GM19025 (cell line): ENCODE data around the gene FGFR2.
"Not testable (repeated sequence)": the region's sequence is repeated elsewhere in the genome, so short reads cannot be mapped to it uniquely, and the experiment has no call there.

Experiments
- ATAC-seq: cut with Tn5 transposase; IDR thresholded peaks from one replicate; pipeline ENCODE4 v1.9.1; 2021; ENCODE audit warnings: mild to moderate bottlenecking, low read depth, moderate library complexity; ENCODE audit not compliant: unreplicated experiment

The FGFR2 gene

GRCh38 chr10:121558238-121558637 is 40.0 kb downstream of the FGFR2 start:
- ATAC-seq: no peak

GRCh38 chr10:121556918-121557573 is 41.2 kb downstream of the FGFR2 start:
- ATAC-seq: no peak

DNA sequence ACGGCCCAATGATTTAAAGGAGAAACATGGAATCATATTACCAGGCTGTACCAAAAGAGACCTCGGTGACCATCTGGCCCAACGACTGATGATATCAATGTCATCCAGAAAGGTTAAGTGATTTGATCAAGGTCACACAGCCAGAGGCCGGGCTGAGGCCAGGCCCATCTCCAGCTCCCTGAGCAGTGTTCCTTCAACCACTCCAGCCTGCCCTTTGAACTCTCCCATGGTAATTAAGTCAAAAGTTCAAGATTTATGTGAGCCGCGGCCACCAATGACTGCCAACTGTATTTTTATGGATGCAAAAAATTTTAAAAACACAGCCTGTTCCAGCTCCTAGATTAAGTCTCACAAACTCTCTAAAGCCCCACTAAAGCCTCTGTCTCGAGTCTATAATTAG is 41.8 kb downstream of the FGFR2 start:
- ATAC-seq: no peak

DNA sequence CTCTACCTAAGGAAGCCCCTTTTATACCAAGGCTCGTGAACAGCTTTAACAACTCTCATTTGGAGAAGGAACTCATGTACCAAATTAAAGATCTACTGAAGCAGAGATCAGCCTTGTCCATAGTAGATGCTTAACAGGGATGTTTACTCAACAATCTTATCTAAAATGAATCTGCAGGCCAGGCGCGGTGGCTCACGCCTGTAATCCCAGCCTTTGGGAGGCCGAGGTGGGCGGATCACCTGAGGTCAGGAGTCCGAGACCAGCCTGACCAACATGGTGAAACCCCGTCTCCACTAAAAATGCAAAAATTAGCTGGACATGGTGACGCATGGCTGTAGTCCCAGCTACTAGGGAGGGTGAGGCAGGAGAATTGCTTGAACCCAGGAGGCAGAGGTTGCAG is 43.3 kb downstream of the FGFR2 start:
- ATAC-seq: not testable (repeated sequence)

- ATAC-seq: no peak
Observed at GRCh38 chr10:121553511-121554264, 44.6 kb downstream of the FGFR2 start.

DNA sequence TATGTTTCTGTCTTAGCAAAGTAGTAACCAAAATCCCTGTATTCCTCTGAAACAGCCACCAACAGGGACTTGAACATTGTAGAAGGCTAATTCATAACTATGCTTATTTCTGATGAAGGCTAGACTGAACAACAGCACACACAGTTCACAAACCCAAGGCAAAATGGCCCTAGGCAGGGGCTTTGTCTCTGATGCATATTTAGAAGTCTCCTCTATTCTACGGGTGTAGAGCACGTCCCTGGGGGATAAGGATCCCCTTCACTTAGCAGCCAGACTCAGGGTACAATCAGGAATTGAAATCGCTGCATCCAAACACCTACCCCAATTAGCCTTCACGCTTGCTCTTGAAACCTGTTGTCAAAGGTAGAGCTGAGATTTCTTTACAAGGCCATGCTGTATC is 45.5 kb downstream of the FGFR2 start:
- no peak for ATAC-seq

- no peak for ATAC-seq
Observed at GRCh38 chr10:121551210-121551885, 46.9 kb downstream of the FGFR2 start.

- ATAC-seq: no peak
Observed at GRCh38 chr10:121544301-121544869, 53.9 kb downstream of the FGFR2 start.

DNA sequence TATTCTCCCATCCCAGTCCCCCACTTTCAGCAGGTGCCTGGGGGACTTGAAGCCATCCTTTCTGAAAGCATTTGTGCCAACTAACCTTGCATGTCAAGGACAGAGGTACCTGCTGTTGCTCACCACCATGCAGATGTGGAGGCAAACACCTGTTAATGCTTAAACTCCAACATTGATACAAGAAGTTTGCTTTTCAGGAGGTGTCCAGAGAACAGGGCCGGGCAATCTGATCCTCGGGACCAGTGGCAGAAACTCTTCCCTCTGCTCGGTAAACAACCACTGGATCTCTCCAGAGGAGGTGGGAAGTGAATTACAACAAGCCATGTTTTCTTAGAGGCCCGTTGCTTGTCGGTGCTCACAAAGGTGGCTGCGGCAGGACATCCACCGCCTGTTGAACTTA is 54.7 kb downstream of the FGFR2 start:
- ATAC-seq: no peak

- ATAC-seq: no peak
Observed at GRCh38 chr10:121541450-121542120, 56.7 kb downstream of the FGFR2 start.

- no peak for ATAC-seq
Observed at GRCh38 chr10:121540732-121541395, 57.4 kb downstream of the FGFR2 start.

DNA sequence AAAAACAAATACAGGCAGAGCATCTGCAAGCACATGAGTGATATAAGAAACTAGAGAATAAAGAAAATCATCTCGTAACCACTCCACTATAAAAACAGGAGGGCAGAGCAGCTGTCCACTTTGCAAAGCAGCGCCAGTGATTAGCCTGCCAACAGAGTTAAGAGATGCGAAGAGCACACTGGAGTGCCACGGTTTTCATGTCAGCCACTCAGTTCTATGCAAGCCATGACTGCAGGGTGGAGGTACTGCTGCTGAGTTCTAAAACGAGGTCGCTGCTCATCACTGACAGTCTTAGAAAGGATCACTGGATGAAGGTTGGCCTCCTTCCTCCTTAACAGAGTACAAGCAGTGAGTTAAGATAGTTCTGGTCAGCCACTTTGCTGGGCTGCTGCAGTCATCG is 58.5 kb downstream of the FGFR2 start:
- ATAC-seq: no peak

DNA sequence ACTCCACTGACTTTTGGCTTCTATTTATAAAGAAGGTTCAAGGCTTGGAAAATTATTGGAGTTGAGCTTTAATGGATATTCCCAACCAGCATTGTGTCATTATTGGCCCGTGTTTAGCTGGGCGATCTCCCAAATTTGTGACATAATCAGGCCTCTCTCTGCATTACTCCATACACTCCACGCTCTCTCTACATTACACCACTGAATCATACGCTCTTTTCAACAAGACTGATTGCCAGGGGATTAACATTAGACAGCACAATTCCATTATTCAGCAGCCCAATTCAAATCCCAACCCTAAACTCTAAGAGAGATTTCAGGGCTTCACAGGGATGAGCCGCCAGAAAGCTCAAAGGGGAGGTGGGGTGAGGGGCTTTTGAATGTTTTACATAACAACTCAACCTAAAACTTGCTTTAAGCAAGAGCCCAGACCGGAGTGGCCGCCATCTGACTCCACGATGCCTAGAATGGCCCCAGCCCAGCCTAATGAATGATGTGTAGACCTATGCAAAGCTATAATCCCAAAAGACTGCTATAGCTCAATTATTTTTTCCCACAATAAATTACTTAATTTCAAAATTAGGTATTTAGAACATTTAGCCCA is 61.8 kb downstream of the FGFR2 start:
- no peak for ATAC-seq

GRCh38 chr10:121535381-121535780 is 62.9 kb downstream of the FGFR2 start:
- no peak for ATAC-seq

- ATAC-seq: no peak
Observed at GRCh38 chr10:121532292-121532864, 65.9 kb downstream of the FGFR2 start.

DNA sequence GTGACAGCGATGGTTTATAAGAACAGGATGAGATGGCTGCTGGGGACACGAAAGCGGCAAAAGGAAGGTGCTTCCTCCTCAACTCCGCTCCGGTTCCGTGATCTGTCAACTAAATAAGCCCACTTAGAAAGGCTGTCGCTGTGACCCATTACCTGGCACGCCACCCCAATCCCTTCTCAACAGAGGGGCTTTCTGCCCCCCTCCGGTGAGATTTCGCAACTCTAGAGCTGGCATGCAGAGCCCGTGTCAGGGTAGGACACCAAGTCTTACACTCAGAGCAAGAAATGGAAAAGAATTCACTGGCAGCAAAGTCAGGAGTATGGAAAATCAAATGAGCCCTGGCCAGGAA is 66.4 kb downstream of the FGFR2 start:
- no peak for ATAC-seq

GRCh38 chr10:121531076-121531829 is 67.0 kb downstream of the FGFR2 start:
- no peak for ATAC-seq

DNA sequence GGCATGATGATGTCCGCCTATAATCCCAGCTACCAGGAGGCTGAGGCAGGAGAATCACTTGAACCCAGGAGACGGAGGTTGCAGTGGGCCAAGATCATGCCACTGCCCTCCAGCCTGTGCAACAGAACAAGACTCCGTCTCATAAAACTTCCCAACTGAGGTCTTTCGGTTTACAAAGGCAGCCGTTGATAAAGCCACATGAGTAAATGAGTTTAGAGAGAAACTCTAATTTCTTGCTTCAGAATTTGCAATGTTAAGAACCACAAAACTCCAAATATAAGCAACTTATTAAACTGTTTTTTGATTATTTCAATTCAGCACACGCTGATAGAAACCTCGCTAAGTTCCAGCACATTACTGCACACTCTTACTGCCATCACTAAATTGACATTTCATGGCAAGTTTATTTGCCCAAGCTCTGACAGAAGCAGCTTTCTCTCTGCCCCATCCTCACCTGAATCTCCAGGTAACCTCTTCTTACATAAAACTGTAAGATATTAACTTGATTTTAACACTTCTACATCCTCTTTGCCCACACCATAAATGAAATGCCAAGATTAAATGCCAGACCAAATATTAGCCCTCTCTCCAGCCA is 67.7 kb downstream of the FGFR2 start:
- no peak for ATAC-seq

- ATAC-seq: no peak
Observed at GRCh38 chr10:121527690-121528089, 70.6 kb downstream of the FGFR2 start.
